Measurements from ENCODE around the gene PPP3CA.

The PPP3CA gene

GRCh38 chr4:101306764-101307615, 40.3 kb downstream of the PPP3CA start:
- DNase-seq = no peak
- Mint-ChIP-seq H3K27ac (no peak overlapping the region), H3K27me3 (no peaks in the 10 kb centered on the region), H3K4me1 (peaks cover 30% of the 10 kb centered on the region), H3K4me3 (peak overlapping the region; percentile 27 to 65), H3K9me3 (no peaks in the 10 kb centered on the region)
- ATAC-seq = no peak

DNA sequence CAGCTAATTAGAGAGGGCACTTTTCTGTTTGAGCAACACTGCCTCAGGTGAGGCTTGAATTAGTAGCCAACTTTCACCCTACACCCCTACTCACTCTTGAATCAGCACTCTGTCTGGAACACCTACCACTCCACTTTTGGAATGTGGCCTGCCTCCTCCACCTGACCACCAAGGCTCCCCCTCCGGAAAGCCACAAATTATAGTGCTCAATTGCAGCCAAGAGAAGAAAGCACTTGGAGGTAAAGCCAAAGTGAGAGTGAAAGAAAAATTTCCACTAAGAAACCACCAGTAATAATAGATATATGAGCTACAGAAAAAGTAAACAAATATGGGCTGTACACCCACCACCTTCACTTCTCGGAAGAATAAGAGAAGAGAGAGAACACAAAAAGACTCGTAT, 41.1 kb downstream of the PPP3CA start:
- peak; percentile 58 for ATAC-seq
- Mint-ChIP-seq H3K27ac (no peak overlapping the region), H3K9me3 (no peaks in the 10 kb centered on the region), H3K4me1 (peaks cover 23% of the 10 kb centered on the region), H3K27me3 (no peaks in the 10 kb centered on the region), H3K4me3 (peak overlapping the region; percentile 27 to 65)
- no peak for DNase-seq

- DNase-seq = no peak
- H3K4me3 Mint-ChIP-seq = no peak overlapping the region
- H3K9me3 Mint-ChIP-seq = no peaks in the 10 kb centered on the region
- ATAC-seq = no peak
- no peak overlapping the region for H3K27ac Mint-ChIP-seq
- peaks cover 21% of the 10 kb centered on the region for H3K4me1 Mint-ChIP-seq
- no peaks in the 10 kb centered on the region for H3K27me3 Mint-ChIP-seq
These were observed 42.4 kb downstream of the PPP3CA start for GRCh38 chr4:101304916-101305315.

DNA sequence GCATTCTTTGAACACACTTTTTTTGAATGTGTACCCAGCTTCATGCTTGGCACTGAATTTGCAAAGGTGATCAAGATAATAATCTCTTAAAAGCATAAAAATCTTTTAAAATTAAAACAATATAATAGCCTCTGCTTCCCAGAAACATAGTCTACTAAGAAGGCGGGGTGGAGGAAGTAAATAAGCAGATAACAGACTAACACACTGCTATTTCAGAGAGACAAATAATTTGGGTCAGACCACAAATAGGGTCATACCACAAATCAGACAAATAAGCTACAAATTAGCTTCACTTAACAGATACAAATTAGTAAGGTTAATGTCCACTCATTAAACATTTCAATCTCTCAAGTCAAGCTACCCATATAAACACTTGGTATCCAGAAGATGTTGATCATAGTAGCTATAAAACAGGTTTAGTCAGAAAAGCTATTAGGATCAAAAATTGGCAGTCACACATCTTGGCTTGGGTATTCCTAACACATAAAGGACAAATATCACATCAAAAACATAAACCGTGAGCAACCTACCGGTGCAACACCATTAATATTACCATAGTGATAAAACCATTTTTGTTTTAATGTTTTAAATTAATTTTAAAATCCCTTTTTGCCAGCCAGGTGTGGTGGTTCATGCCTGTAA, 47.3 kb downstream of the PPP3CA start:
- peaks cover 3% of the 10 kb centered on the region for H3K4me1 Mint-ChIP-seq
- DNase-seq = no peak
- H3K27ac Mint-ChIP-seq = no peak overlapping the region
- no peaks in the 10 kb centered on the region for H3K27me3 Mint-ChIP-seq
- ATAC-seq = no peak
- H3K4me3 Mint-ChIP-seq = no peak overlapping the region
- H3K9me3 Mint-ChIP-seq = no peaks in the 10 kb centered on the region

DNA sequence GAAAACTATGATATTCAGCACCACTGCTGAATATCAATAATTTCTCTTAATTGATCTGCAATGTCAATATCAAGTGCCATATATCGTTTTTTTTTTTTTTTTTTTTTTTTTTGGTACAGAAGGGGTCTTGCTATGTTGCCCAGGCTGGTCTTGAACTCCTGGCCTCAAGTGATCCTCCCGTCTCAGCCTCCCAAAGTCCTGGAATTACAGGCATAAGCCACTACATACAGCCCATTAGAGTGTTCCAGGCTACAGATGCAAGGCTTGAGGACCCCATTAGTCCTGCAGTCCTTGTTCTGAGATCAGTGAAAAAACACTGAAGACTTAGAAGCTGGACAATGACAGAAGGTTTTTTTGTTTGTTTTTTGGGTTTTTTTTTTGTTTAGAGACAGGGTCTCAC, 48.3 kb downstream of the PPP3CA start:
- Mint-ChIP-seq H3K27me3 (no peaks in the 10 kb centered on the region), H3K4me3 (no peak overlapping the region), H3K27ac (no peak overlapping the region), H3K4me1 (no peaks in the 10 kb centered on the region), H3K9me3 (no peaks in the 10 kb centered on the region)
- ATAC-seq (no peak), DNase-seq (no peak)

GRCh38 chr4:101295691-101296090, 51.6 kb downstream of the PPP3CA start:
- H3K9me3 Mint-ChIP-seq = no peaks in the 10 kb centered on the region
- no peaks in the 10 kb centered on the region for H3K27me3 Mint-ChIP-seq
- H3K4me1 Mint-ChIP-seq = peaks cover under 1% of the 10 kb centered on the region
- H3K4me3 Mint-ChIP-seq = no peak overlapping the region
- no peak for ATAC-seq
- H3K27ac Mint-ChIP-seq = no peak overlapping the region
- no peak for DNase-seq

GRCh38 chr4:101294597-101294996, 52.7 kb downstream of the PPP3CA start:
- Mint-ChIP-seq H3K27me3 (no peaks in the 10 kb centered on the region), H3K27ac (no peak overlapping the region), H3K4me1 (peaks cover 7% of the 10 kb centered on the region), H3K4me3 (no peak overlapping the region), H3K9me3 (no peaks in the 10 kb centered on the region)
- ATAC-seq (no peak), DNase-seq (no peak)

- Mint-ChIP-seq H3K9me3 (no peaks in the 10 kb centered on the region), H3K4me1 (peaks cover 18% of the 10 kb centered on the region), H3K27ac (no peak overlapping the region), H3K27me3 (no peaks in the 10 kb centered on the region), H3K4me3 (no peak overlapping the region)
- DNase-seq (no peak), ATAC-seq (no peak)
These were observed 54.4 kb downstream of the PPP3CA start for GRCh38 chr4:101292901-101293300.

DNA sequence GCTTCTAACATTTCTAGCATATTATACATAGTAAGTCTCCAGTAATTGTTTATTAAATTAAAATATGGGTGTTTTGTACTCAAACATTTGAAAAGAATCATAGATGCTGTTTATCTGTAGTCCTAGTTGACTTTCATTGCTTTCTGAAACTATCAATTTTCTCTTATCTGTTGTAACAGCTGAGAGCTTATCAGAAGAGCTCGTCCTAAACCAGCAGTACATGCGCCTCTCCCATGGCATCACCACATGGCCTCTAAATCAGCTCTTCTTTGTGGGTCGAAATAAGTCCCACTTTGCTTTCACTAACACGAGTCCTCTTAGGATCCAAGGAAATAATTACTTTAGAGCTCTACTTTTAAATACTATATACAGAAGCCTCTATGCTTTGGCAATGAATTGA, 55.1 kb downstream of the PPP3CA start:
- no peak for ATAC-seq
- Mint-ChIP-seq H3K27ac (no peak overlapping the region), H3K4me1 (peaks cover 18% of the 10 kb centered on the region)

DNA sequence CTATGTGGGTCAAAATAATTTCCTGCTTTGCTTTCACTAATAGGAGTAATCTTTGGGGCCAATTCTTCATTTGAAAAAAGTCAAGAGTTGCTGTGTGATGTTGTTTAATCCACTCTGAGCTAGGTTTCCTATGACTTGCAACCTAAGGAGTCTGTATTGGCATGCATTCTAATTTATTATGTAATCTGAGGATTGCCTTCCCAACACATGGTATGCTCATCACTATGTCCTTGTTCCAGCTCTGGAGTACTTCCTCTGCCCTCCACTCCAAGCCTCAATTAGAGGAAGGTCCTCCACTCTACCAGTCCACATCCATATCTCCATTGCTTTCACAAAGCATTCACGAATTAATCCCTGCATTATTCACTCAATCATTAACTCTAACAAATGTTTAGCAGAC, 56.1 kb downstream of the PPP3CA start:
- no peaks in the 10 kb centered on the region for H3K27me3 Mint-ChIP-seq
- no peak for ATAC-seq
- no peak for DNase-seq
- H3K9me3 Mint-ChIP-seq = no peaks in the 10 kb centered on the region
- H3K4me3 Mint-ChIP-seq = no peak overlapping the region
- H3K27ac Mint-ChIP-seq = no peak overlapping the region
- peaks cover 18% of the 10 kb centered on the region for H3K4me1 Mint-ChIP-seq

More for the DNA sequence above, 55.1 kb downstream of the PPP3CA start:
- no peak for DNase-seq
- no peaks in the 10 kb centered on the region for H3K27me3 Mint-ChIP-seq
- H3K9me3 Mint-ChIP-seq = no peaks in the 10 kb centered on the region
- H3K4me3 Mint-ChIP-seq = no peak overlapping the region

DNA sequence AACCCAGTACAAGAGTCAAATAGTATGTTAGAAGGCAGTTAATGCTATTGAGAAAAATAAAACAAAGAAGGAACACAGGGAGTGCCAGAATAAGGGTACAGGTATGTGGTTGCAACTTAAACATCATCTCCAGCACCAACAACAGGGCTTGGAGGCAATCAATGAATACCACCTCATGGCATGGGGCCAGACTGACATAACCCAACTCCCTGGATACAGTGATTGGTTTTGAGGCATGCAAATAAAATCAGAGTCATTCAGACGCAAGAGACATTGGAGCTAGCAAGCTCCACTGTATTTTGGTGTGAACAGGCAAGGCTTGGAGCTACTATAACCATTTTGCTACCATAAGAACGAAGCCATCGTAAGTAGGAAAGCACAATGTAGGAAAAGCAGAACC, 56.7 kb downstream of the PPP3CA start:
- no peaks in the 10 kb centered on the region for H3K27me3 Mint-ChIP-seq
- no peaks in the 10 kb centered on the region for H3K9me3 Mint-ChIP-seq
- peaks cover 18% of the 10 kb centered on the region for H3K4me1 Mint-ChIP-seq
- DNase-seq = no peak
- H3K4me3 Mint-ChIP-seq = no peak overlapping the region
- ATAC-seq = no peak
- H3K27ac Mint-ChIP-seq = no peak overlapping the region

DNA sequence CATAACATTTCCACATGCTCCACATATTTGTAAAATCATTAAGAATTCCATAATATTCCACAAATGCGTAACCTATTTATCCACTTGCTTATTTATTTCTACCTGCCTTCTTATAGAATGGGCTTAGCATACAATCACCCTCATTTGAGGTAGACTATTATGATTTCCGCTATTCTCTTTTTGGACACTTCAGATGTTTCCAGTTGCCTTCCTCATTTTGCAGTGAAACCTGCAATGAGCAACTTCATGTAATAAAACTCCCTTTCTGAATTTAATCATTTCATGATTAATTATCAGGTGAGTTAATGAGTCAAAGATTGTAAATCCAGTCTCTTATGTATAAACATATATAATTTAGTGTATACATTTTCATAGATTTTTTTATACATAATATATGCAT, 58.0 kb downstream of the PPP3CA start:
- ATAC-seq (no peak), DNase-seq (no peak)
- Mint-ChIP-seq H3K4me1 (peaks cover 24% of the 10 kb centered on the region), H3K9me3 (no peaks in the 10 kb centered on the region), H3K4me3 (no peak overlapping the region), H3K27me3 (no peaks in the 10 kb centered on the region), H3K27ac (no peak overlapping the region)

GRCh38 chr4:101288365-101289145, 58.8 kb downstream of the PPP3CA start:
- Mint-ChIP-seq H3K9me3 (no peaks in the 10 kb centered on the region), H3K27me3 (no peaks in the 10 kb centered on the region), H3K27ac (no peak overlapping the region), H3K4me3 (no peak overlapping the region), H3K4me1 (peaks cover 27% of the 10 kb centered on the region)
- ATAC-seq = no peak
- DNase-seq = no peak

DNA sequence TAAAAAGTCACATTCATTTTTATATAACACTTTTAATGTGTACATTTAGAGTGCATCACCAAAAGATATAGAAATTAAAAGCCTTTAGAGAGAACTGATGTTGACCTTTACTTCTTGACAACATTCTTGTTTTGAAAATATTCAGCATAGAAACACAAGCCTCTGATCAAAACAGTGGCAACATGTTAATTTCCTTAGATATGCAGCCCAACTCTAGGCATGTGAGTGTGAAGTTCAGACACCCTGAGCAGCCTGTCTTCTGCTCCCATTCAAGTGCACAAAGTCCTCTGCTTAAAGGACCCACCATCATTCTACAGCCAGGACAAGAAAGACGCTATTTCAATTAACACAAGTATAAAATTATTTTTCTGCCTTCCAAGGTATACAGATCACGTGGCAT, 60.0 kb downstream of the PPP3CA start:
- Mint-ChIP-seq H3K27ac (no peak overlapping the region), H3K9me3 (no peaks in the 10 kb centered on the region), H3K4me3 (no peak overlapping the region), H3K4me1 (peaks cover 40% of the 10 kb centered on the region), H3K27me3 (no peaks in the 10 kb centered on the region)
- no peak for DNase-seq
- no peak for ATAC-seq

GRCh38 chr4:101286663-101287062, 60.7 kb downstream of the PPP3CA start:
- H3K4me1 Mint-ChIP-seq = peaks cover 45% of the 10 kb centered on the region
- no peak overlapping the region for H3K4me3 Mint-ChIP-seq
- no peak overlapping the region for H3K27ac Mint-ChIP-seq
- H3K9me3 Mint-ChIP-seq = no peaks in the 10 kb centered on the region
- ATAC-seq (no peak), DNase-seq (no peak)
- no peaks in the 10 kb centered on the region for H3K27me3 Mint-ChIP-seq

DNA sequence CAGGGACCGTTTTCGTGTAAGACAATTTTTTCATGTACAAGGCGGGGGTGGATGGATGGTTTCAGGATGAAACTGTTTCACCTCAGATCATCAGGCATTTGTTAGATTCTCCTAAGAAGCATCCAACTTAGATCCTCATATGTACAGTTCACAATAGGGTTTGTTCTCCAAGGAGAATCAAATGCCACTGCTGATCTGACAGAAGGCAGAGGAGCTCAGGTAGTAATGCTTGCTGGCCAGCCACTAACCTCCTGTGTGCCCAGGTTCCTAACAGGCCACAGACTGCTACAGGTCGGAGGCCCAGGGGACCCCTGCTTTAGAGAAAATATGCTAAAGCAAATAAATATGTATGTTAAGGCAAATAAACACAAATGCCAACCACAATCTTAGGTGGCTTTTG, 61.3 kb downstream of the PPP3CA start:
- H3K4me3 Mint-ChIP-seq = no peak overlapping the region
- no peak overlapping the region for H3K27ac Mint-ChIP-seq
- no peaks in the 10 kb centered on the region for H3K27me3 Mint-ChIP-seq
- H3K4me1 Mint-ChIP-seq = peaks cover 48% of the 10 kb centered on the region
- DNase-seq = no peak
- peaks cover 0 to 3% of the 10 kb centered on the region in 2 donors for H3K9me3 Mint-ChIP-seq
- ATAC-seq = no peak
